HG02870 (cell line): Measurements from ENCODE around the gene PARD3.
A peak's percentile ranks its signal among the peaks of the same experiment; 100 is the strongest.
"Not testable (repeated sequence)": the region's sequence is repeated elsewhere in the genome, so short reads cannot be mapped to it uniquely, and the experiment has no call there.

ENCODE experiments used
- ATAC-seq: cut with Tn5 transposase; IDR thresholded peaks from one replicate; pipeline ENCODE4 v1.9.1; 2021; ENCODE audit warnings: mild to moderate bottlenecking, moderate library complexity; ENCODE audit not compliant: unreplicated experiment

The PARD3 gene

DNA sequence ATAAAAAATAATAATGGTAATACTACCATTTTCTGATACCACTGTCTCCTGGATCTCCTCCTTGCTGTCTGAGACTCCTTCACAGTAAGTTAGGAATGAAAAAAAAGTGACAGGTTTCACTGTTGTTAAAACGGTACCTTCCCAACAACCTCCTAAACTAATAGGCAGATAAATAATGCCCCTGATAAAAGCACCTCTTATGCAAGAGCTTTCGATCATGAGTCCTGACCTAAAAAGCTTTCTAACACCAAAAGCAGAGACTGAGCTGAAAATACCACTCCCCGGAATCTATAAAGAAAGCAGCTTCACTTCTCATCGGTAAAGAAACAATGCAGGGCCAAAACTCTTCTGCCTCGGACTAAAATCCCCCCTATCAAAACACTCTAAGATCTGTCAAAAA, 14.5 kb downstream of the PARD3 start:
- no peak for ATAC-seq

DNA sequence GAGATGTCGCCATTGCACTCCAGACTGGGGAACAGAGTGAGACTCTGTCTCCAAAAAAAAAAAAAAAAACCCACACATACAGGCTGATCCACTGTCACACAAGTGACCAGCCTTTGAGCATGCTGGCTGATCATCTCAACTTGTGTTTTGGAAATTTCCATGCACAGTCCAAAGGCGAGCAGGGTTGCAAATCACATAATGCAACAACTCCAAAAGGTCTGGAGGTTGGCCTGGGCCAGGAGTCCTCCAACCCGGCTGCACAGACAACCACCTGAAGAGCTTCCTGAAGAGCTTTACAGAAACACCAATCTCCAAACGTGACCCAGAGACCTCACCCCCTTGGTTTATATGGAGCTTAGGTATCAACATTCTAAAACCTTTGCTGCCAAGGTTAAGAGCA, 16.4 kb downstream of the PARD3 start:
- no peak for ATAC-seq

DNA sequence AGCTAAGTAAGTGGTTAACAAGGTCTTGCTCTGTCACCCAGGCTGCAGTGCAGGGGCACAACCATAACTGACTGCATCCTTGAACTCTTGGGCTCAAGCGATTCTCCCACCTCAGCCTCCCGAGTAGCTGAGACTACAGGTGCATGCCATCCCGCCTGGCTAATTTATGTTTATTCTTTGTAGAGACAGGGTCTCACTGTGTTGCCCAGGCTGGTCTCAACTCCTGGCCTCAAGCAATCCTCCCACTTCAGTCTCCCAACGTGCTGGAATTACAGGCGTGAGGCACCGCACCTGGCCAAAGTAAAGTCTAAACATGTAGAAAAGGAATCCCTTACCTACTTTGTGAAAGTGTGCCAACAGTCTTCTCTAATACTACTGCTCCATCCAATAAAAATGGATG, 17.9 kb downstream of the PARD3 start:
- no peak for ATAC-seq

DNA sequence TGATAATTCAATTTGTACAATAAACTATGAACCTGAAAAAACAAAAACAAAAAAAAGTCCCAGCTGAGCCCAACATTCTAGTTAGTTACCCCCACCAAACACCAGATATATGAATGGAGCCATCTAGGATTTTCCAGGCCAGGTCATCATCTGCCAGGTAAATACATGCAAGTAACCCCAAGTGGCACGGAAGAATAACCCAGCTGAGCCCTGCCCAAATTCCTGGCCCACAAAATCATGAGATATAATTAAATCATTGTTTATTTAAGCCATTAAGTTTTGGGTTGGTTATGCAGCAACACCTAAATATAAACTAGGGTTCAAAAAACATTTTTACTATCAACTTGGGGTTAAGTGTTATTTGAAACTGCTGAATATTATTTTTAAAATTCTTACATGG, 19.0 kb downstream of the PARD3 start:
- ATAC-seq, result no peak

DNA sequence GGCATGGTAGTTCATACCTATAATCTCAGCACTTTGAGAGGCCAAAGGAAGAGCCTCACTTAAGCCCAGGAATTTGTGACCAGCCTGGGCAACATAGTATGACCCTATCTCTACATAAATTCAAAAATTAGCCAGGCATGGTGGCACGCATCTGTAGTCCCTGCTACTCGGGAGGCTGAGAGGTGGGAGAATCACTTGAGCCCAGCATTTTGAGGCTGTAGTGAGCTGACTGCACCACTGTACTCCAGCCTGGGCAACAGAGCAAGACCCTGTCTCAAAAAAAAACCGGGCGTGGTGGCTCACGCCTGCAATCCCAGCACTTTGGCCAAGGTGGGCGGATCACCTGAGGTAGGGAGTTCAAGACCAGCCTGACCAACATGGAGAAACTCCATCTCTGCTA, 19.8 kb downstream of the PARD3 start:
- no peak for ATAC-seq

DNA sequence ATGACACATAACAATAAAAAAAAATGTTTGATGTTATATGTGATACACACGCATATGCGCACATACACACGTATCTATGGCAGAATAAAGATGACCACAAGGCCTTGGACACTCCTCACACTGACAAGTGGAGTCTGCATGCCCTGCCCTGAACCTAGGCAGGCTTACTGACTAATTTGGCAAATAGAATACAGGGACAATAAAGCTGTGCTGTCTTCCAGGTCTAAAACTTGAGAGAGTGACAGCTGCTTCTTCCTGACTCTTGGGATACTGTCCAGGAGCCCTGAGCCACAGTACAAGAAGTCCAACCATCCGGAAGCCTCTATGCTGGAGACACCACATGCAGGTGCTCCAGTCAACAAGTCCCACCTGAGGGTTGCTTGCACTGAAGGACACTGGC, 20.3 kb downstream of the PARD3 start:
- no peak for ATAC-seq

DNA sequence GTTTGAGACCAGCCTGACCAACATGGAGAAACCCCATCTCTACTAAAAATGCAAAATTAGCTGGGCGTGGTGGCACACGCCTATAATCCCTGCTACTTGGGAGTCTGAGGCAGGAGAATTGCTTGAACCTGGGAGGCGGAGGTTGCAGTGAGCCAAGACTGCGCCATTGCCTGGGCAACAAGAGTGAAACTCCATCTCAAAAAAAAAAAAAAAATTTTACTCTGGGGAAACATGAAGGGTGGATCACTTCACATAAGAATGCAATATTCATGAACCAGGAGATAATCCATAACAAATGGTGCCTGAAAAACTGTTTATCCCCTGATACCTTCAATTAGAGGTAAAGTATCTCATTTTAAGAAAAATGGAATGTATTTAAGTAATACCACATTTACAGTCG, 21.5 kb downstream of the PARD3 start:
- ATAC-seq, result not testable (repeated sequence)

DNA sequence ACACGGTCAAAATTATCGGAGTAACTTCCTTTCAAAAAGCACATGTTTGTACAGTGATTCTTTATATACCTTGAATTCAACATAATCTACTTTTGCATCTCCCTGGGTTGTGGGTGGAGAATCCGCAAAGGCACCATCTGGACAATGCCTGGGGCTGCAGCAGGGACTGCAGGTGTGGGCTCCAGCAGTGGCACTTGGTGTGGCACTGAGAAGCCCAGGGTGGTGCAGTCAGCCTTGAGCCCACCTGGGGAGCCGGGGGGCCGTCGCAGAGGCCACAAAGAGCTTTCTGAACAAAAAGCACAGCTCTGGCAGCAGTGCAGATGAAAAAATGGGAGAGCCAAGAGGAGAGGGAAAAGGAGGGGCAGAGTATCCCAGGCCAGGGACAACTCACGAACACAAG, 22.2 kb downstream of the PARD3 start:
- no peak for ATAC-seq

DNA sequence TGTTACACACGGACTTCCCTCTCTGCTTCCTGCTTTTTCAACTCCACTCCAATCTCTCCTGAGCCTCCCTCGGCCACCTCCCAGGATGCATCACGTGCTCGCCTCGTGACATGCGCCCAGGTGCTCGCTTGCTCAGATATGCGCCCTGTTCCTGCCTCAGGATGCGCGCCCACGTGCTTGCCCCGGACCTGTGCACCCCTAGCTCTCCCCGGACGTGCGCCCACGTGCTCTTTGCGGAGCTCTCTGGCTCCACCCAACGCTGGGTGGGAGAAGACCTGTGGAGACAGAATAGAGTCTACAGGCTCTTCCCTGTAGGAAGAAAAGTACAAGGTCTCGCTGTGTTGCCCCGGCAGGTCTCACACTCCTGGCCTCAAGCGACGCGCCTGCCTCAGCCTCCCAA, 23.1 kb downstream of the PARD3 start:
- ATAC-seq, result no peak

DNA sequence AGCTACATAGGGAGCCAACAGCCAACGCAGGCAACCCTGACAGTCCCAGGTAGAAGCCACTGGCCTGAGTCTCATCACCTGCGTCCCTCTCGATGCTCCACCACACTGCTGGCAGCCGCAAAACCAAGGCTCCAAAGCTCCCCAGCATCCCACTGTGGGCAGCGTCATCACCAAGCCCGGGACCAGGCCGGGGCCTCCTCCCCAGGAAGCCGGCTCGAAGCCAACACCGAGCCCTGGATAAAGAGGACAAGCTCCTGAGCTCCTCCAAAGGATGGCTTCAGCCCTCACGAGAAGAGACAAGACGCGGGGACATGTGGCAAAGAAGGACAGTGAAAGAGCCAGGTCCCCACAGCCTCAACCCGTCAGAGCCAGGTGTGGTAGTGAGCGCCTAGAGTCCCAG, 23.9 kb downstream of the PARD3 start:
- no peak for ATAC-seq

DNA sequence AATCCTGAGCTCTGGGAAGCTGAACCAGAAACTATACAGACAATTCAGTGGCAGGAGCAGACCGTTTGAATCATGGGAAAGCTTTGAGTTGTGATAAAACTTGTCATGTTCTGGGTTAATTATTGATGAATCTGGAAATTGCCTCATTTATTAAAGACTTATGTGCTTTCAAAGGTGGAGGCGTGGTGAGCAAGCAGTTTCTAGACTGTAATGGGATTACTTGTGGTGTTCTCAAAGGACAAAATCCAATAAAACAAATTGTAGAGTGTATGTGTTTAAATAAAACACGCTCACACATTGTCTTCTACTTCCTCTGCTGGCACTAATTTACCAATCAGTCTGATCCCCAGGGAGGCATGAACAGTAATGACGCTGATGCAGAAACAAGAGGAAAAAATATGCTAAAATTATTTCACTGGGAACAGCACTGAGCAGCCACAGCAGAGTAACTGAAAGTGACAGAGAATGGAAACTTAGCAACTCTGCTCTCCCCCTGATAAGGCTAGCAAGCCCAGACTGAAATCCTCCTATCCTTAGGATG, 25.1 kb downstream of the PARD3 start:
- ATAC-seq, result no peak

DNA sequence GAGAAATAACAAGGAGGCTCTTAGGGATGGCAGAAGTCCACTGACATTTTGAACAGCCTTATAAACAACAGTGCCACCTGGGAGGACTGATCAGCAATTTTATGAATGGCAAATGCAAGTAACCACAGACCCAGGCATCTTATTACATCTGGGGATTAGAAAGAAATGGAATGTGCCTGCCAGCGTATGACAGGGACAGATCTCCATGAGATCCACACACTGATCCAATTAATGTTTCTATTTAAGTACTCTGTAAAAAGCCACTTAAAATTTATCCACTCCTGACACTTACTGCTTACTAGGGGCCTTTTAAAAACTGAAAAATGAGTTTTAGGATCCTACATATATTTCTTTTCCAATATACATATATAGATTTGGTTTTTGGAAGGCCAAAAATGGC, 28.6 kb downstream of the PARD3 start:
- no peak for ATAC-seq

DNA sequence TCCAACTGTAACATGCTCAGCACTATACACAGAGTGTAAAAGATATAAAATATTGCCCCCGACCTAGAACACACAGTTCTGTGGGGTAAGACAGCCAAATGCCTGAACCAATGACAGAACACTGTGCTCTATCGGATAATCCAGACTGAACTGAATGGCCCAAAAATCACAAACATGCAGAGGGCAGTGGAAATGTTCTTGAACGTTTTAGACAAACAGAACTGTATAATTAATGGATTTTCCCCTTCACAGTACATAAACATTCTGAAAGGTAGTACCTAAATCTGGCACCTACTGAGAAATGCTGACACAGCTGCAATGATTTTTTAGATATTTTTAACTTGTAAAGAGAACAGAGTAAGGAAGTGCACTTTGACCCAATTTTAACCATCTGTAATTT, 33.4 kb downstream of the PARD3 start:
- ATAC-seq, result no peak

DNA sequence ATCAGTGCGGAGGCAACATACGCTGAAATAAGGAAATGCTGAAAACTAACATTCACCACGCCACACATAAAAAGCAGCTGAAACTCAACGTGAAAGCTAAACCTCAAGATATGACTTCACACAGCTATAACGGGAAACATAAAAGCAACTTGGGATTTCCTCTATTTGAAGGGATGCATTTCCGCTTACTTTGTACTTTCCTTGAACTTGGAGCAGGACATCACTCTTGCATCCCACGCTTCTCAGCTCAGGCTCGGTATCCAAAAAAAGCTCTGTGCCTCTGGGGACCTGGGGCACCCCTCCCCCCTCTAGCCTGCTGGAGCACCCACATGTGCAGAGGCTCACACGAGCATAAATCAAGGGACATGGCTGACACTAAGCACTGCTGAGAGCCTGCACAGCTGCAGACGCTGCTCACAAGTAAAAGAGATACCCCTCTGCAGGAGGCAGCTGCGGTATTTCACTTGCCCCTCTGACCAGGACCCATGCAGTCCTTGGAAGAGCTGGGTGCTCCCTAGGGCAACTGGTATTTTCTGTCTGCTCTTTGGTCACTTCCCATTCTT, 34.2 kb downstream of the PARD3 start:
- peak; percentile 80 for ATAC-seq

DNA sequence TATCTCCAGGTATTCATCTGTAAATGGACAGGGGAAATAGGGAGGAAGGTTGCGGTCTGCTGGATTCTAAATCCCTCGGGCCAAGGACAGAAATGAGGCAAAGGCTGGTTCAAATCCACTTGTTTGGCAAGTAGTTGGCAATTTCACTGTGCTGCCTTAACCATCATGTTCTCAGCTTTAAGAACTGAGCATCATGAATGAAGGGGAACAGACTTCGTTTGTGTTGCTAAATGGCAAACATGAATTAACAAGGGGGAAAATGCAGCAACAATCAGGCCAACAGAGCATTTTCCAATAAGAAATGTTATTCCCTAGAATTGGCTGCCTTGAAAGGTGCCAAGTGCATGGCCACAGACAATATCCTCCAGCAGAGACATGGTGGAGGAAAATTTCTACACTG, 36.9 kb downstream of the PARD3 start:
- ATAC-seq, result no peak

DNA sequence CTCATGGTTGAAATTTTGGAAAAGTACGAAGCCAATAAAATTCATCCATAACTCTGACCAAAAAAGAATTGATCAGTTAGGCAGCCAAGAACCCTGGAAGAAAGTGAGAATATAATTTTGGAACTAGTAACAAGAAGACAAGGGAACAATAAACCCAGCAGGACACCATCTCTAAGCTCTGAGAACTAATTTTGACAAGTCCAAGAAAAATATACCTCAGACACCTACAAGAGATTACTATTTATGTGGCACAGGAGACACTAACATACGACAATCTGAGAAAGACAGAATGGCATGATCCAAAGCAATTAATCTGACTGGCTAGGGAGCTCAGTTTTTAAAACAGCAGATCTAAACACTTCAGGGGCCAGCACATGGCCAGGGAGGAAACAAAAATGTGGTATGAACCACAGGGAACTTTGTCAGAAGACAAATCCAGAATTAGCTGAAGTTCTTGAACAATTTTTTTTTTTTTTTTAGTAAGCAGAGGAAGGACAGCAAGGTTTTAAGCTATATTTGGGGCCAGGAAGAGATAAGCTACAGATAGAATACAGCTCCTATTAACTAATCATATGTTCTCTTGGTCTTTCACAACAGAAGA, 38.9 kb downstream of the PARD3 start:
- no peak for ATAC-seq

DNA sequence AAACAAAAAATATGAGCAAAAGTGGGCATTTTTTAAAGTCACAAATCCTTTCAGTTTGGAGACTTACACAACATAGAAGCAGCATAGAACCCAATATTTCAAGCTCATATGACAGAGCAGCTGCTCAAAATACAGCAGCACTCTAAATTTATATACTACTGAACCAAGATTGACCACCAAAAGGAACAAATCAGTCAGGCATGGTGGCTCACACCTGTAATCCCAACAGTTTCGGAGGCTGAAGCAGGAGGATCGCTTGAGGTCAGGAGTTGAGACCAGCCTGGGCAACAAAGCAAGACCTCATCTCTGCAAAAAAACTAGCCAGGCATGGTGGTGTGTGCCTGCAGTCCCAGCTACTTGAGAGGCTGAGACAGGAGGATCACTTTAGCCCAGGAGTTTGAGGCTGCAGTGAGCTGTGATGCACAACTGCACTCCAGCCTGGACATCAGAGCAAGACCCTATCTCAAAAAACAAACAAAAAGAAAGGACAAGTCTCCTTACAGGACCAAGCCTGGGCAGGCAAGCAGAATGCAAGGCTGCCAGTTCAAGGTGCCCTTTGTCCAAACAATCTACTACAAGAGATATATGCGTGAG, 40.0 kb downstream of the PARD3 start:
- no peak for ATAC-seq

DNA sequence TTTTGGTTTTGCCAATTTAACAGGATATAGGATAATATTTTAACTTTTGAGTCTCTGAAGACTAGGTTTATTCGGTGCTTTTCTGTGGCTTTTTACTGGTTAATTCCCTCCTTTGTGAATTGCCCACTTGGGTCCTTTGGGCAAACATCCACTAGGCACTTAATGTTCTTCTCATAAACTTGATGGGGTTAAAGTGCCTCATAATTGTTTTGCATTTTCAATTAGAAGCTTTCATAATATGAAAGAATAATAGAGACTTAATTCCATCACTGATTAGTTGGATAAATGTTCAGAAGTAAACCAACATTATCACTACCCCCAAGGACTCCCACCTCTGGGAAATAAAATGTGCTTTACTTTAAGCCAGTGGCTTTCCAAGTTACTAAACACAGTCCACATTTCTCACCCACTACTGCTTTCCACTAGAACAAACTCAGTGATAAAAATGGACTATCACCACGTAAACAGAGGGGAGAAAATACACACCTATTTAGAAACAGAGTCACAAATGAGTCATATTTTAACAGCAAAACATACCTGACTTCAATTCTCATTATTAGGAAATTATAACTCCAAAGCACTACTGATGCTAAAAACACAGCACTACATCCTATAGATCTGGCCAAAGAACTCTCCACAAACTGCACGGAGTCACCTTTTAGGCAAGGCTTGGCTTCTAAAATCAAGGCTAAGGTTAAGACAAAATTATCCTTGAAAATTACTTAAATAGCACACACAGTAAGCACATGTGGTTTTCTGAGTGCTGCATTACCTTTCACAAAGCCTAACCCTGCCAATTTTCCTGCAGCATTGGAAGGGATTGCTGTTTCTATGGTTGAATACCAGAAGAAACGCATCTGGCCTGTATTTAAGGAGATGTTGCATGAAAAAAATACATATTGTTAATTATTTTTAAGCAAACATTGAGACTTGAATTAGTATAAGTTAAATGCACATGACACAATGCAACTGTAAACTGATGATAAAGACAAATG, 41.2 kb downstream of the PARD3 start:
- ATAC-seq, result no peak

DNA sequence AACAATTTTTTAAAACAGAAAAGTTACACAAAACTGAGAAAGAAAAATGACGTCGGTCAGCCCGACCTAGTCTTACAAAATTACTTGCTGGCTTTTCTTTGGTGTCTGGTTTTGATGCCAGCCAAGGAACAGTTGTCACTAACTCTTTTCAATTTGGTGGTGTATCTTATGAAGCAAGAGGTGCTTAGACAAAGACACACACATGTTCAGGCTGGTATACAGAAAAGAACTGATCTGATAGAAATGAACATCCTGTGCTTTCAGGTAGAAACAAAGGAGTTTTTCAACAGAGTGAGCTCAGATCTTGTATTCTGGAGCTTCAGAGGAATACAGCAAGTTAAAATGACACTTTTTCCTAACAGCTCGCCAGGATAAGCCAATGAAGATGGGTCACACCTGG, 43.6 kb downstream of the PARD3 start:
- no peak for ATAC-seq

DNA sequence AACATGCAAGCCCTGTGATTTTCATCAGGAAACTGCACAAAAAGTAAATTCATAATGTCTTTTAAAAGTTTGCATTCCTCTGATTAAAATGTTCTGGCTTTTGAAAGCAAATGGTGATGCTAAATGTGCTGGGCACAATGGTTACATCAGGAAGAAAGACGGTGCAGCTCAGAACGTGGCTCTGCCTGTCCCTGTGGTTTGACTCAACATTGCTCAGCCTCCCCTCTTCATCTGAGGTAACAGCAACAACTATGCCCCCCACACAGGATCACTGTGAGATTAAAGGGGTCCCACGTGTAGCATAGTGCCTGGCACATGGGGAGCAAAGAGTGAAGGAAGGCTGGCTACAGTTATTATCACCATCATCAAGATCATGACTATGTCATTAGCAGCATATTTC, 44.0 kb downstream of the PARD3 start:
- ATAC-seq, result no peak

DNA sequence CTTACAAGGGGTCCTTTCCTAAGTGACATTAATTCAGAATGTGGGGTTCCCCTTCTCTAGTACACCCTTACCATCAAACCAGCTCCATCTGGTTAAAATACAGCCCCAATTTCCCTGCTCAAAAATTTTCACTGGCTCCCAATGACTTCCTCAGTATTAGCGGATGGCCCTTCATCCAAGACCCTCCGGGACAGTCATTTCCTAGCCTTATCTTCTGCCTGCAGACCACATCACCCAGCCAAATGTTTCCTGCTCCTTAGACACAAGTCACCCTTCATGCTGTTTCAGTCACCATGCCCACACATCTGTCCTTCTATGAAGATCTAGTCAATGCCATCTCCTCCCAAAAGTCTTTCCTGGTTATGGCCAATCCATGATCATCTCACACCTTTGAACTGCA, 45.2 kb downstream of the PARD3 start:
- ATAC-seq, result no peak

DNA sequence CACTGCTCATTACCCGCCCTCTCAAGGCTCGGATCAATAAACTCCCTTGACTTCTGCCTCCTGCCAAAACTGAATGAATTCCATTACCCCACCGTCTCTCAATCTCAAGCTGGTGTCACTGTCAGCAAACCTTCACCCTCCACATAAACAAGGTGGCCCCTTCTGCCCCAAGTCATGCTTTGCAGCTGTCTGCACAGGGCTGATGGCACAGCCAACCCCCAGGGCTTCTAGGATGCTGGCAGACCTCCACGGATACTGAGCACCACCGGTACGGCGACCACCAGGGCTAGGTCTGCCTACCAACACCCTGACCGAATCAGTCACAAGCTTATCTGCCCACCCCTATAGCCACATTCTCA, 46.1 kb downstream of the PARD3 start:
- ATAC-seq, result no peak
